Stimulated activated CD4-positive, alpha-beta T cell treated with anti-CD3 and anti-CD28 coated beads, Interleukin-15, amount 100 ng/mL, for 1 hour (primary cell): ENCODE measurements around the gene UBE3C.
"Not testable (repeated sequence)": the region's sequence is repeated elsewhere in the genome, so short reads cannot be mapped to it uniquely, and the experiment has no call there.

Experiments used
- DNase-seq, 2 donors: peaks; one replicate each; pipeline ENCODE4 v3.0.0-alpha.2; 2020; ENCODE audit warnings: low read depth in 1 of 2, low spot score in 1 of 2

The UBE3C gene

DNA sequence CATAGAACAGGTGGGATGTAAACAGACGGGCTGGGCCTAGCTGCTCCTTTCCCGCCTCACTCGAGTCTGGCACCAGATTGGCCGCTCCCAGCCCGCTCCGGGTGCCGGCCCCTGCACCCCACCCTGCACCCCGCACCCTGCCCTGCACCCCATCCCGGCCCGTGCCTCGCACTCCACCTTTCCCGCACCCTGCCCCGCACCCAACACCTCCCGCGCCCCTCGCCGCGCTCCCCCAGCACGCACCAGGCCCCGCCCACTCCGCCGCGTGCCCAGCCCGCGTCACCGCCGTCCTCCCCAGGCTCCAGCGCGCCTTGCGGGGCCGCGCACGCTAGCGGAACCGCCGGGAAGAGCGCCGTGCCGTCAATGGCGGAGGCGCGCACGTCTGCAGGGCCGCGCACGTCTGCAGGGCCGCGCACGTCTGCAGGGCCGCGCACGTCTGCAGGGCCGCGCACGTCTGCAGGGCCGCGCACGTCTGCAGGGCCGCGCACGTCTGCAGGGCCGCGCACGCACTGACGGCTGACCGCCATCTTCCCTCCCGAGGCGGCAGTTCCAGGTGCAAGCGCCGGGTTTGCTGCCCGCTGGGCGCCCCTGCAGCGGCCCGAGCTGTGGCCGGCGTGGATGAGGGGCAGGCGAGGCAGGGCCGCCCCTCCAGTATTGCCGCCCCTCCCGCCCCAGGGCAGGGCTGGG is at the start of gene UBE3C:
UBE3C (plus strand) TSS at position 503 of the 687 bp plus-strand sequence. CDS start 347 bp downstream, outside the sequence.
- DNase-seq: peak; percentile 82 to 87

DNA sequence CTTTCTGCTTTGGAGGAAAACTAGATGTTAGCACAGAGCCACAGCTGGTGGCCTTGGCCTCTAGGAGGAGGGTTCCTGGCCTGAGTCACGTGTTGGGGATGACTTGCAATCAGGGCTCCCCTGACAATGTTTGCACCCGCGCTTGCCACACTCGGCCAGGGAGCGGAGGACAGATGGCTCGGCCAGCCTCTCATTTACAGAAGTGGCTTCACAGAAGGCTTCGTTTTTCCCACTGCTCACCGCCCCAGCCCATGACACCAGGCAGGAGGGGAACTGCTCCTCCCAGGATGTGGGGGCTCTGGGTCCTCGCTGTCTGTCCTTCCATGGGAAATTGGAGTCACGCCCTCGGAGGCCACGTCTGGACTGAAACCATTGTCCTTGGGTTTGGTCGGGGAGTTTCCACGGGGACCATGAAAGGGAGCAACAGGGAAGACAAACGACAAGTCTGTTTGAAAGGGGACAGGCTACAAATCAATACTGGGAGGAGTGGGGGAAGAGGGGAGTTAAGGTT is 49.6 kb upstream of the UBE3C start:
- no peak for DNase-seq

DNA sequence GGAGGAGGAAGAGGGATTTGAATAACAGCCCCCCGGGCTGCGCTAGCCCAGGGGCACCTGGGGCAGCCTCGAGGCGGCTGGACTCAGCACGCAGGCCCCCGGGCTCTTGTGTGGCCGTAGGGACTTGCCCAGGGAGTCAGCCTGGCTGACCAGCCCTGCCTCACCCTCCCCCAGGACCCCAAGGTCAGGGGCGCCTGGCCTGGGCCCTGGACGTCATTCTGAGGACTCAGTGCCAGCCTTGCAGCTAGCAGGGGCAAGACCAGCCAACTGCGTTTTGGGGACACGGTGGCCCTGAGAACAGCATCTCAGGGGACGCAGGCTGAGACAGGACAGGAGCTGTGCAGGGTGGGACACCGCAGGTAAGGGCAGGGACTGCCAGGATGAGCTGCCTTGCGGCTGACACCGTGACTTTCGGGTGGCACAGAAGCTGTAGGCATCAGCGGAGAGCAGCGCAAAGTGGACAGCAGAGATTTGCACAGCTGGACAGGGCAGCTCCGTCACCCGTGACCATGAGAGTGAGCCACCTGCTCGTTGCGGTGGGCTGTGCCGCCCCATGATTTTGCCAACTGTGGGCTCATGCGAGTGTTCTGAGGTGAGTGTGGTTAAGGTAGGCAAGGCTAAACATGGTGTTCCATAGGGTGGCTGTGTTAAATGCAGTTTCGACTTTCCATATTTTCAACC is 48.1 kb upstream of the UBE3C start:
- no peak for DNase-seq

DNA sequence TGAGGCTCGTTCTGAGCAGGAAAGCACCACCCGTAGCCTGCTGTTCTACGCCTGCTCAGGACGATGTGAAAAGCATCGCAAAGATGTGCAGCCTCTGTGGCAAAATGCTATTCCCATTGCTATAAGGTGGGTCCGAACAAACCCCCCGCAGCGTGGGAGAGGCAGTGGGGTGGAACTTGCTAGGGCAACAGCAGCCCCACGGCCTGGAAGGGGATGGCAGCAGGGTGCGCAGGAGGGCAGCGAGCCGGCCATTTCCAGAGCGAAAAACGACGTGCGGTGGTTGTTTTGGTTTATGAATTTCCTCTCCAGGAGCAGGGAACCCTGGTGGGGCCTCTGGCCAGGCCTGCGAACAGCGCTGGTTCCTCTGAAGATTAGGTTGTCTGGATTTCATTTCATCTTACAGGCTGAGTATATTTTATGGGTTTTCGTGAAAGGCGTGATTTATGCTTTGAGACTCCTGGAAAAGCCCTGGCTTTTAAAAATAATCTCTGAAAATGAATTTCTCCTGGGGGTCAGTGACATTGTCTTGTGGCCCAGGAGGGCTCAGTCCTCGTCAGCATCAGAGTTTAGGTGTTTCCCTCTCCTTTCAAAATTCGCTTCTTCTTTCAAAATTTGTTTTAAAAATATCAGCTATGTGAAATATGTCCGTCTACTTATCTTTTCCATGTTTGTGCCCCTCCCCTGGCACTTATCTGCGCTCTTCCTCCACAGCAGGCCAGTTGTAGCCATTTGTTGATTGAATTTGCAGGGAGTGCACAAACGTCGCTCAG is 42.3 kb upstream of the UBE3C start:
- DNase-seq: no peak

DNA sequence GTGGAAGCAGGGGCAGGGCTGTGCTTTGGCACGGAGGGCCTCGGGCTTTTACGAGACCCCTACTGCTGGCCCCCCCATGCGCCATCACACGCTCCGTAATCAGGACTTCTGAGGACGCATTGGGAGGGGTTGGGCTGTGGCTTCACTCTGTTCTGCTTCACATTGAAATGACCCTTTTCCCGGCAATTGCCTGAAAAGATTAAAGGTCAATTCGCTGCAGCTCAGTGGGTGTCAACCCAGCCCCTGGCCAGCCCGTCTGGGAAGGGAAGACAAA is 41.7 kb upstream of the UBE3C start:
- no peak for DNase-seq

DNA sequence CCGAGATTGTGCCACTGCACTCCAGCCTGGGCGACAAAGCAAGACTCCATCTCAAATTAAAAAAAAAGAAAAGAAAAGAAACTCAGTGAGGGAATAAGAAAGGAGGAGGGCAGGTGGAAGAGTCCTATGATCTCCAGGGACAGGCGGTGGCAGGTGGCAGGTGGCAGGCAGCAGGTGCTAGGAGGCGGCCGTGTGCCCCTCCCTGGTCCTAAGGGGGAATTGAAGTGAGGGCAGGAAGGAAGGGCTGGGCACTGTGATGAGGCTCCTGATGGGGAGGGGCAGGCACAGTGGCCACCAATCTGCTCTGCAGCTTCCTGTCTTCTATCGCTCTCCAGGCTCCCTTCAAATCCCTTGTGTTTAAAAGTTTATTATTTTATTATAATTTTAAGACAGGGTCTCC is 41.2 kb upstream of the UBE3C start:
- DNase-seq: no peak

DNA sequence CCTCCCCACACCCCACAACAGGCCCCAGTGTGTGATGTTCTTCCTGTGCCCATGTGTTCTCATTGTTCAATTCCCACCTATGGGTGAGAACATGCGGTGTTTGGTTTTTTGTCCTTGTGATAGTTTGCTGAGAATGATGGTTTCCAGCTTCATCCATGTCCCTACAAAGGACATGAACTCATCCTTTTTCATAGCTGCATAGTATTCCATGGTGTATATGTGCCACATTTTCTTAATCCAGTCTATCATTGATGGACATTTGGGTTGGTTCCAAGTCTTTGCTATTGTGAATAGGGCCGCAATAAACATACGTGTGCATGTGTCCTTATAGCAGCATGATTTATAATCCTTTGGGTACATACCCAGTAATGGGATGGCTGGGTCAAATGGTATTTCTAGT is 38.7 kb upstream of the UBE3C start:
- DNase-seq: not testable (repeated sequence)

DNA sequence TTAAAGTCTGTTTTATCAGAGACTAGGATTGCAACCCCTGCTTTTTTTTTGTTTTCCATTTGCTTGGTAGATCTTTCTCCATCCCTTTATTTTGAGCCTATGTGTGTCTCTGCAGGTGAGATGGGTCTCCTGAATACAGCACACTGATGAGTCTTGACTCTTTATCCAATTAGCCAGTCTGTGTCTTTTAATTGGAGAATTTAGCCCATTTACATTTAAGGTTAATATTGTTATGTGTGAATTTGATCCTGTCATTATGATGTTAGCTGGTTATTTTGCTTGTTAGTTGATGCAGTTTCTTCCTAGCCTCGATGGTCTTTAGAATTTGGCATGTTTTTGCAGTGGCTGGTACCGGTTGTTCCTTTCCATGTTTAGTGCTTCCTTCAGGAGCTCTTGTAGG is 35.1 kb upstream of the UBE3C start:
- not testable (repeated sequence) for DNase-seq

DNA sequence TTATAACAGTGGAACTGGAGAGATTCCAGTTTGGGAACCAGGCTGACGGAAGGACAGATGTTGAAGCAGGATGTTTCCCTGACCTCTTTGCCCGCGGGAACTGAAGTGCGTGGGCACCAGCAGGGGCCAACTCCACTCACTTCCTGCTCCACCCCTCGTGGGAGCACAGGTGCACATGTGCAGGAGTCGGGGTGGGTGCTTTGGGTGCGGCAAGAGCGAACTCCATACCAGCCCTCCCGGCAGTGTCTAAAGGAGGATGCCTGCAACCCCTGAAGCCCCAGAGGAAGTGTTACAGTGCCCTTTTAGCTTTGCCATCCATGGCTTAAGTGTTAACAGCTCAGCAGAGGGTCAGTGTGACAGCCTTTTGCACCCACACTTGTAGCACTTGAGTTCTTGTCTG is 27.4 kb upstream of the UBE3C start:
- DNase-seq: no peak

DNA sequence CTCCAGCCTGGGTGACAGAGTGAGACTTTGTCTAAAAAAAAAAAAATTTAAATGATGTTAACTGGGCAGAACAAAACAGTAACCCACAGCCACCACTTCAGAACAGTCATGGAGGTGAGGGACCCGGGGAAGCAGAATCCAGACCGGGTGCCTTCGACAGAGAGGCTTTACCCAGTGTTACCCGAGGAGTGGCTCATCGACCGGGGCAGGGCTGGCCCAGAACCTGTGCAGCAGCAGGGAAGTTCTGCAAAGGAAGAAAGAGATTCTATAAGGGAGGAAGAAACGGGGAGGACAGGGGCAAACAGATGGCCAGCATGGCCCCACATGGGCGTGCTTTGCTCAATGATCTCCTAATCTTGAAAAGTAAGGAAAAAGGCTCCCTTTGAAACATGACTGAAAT is 26.0 kb upstream of the UBE3C start:
- no peak for DNase-seq

DNA sequence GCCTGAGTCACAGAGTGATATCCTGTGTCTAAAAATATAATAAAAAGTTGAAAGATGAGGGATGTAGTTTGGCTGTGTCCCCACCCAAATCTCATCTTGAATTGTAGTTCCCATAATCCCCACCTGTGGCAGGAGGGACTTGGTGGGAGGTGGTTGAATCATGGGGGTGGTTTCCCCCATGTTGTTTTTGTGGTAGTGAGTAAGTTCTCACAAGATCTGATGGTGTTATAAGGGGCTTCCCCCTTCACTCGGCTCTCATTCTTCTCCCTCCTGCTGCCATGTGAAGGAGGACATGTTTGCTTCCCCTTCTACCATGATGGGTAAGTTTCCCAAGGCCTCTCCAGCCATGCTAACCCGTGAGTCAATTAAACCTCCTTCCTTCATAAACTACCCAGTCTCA is 25.1 kb upstream of the UBE3C start:
- DNase-seq: no peak

DNA sequence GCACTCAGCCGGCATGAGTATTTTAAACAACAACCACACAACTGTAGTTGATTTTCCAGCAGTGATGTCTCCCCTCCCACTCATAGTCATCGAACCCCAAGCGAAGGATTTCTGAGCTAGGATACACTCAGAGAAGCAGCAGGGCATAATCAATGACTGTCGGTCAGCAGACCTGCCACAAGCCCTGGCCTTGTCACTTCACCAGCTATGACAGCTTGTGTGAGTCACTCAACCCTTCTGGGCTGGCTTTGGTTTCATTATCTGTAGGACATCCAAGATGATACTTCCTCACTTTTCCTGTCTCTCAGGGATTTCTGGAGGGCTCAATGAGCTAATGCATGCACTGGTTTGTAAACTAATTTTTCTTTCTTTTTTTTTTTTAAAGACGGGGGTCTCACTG is 22.0 kb upstream of the UBE3C start:
- DNase-seq: no peak

DNA sequence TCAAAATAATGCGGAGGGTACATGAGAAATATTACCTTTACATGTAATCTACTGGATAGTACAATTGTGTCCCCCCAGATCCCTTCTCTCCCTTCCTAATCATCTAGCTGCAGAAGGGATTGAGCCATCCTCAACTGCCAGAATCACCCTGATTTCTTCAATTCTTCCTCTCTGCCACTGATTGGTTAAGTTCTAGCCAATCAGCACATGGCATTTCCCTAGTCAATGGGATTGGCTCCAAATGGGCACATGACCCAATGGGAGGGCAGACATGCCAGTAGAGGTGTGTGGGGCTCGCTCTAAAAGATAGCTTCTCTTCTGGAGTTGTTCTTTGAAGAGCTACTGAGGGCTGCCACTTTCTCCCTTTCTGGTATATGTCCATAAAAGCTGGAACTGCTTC is 20.9 kb upstream of the UBE3C start:
- DNase-seq: no peak

DNA sequence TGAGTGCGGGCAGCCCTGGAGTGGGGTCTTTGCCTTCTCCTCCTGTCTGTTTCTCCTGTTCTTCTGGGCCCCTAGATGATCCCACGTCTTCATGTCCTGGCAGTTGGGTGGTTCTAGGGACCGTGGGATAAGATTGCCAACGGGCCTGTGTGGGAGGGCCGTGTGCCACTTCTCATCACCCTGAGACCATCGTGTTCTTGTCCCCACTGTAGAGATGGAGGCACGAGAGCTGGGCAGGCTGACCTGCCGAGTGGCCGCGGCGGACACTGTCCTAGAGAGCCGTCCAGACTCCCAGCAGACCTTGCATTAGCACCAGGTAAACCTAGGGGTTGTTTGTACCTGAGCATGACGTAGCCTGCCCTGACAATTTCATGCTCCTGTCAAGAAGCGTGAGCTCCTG is 18.5 kb upstream of the UBE3C start:
- no peak for DNase-seq

DNA sequence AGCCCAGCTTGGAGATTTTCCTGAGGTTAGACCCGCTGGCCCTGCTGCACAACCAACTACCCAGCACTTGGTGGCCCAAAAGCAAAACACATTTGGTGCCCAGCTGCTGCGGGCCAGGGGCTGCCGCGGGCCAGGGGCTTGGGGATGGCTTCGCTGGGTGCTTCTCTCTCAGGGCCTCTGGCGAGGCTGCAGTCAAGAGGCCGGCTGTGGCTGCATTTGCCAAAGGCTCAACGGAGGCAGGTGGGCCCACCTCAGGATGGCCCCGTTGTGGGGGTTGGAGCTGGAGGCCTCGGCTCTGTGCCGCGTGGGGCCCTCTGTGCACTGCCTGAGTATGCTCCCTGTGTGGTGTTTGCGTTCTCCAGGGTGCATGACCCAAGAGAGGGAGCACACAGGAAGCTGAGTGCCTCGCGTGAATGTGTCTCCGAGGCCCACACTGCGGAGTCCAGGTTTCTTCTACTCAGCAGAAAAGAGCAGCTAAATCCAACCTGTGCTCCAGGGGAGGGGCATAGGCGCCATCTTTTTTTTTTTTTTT is 17.5 kb upstream of the UBE3C start:
- DNase-seq: no peak

DNA sequence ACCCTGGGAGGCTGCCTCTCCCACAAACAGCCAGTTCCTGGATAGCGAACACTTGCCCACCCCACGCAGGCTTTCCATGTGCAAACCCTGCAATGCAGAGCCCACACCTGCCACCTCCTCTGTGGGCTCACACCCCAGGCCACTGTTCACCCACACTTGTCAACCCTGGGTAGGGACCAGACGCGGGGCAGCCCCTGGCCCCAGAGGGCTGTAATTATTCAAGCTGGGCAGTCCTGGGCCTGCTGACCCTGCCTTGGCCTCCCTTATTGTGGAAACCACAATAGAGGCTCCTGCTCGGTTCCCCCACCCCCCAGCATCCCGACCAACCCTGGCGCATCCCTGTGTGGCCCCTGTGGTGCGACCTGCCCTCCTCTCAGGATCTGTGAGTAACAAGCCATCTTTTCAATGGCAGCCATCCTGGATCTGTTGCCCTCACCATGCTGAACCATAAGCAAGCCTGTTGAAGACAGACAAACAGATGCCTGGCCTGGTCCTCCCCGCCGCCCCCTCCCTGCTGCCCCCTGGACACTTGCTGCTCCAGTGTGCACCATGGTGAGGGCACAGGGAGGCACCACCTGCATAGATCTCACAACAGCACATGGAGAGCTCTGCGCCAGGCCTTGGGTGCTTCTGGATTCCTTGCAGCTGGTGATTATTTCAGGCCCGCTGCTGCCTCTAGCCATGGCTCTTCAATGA is 15.8 kb upstream of the UBE3C start:
- no peak for DNase-seq

DNA sequence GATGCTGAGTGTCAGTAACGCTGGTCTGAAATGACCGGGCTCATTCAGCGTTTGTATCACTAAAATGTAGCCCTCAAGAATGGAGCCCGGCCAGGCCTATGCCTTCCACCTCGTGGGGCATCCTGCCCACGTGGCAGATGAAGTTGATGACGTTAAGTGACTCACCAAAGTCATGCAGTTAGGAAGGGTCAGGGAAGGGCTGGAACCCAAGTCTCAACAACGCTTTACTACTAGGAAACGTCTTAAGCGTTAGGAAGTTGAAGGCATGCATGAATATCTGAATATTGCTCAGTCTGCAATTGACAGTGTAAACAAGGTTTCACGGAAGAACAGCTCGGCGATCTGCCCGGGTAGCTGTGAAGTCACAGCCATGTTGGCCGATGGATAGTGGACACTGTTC is 14.0 kb upstream of the UBE3C start:
- no peak for DNase-seq

DNA sequence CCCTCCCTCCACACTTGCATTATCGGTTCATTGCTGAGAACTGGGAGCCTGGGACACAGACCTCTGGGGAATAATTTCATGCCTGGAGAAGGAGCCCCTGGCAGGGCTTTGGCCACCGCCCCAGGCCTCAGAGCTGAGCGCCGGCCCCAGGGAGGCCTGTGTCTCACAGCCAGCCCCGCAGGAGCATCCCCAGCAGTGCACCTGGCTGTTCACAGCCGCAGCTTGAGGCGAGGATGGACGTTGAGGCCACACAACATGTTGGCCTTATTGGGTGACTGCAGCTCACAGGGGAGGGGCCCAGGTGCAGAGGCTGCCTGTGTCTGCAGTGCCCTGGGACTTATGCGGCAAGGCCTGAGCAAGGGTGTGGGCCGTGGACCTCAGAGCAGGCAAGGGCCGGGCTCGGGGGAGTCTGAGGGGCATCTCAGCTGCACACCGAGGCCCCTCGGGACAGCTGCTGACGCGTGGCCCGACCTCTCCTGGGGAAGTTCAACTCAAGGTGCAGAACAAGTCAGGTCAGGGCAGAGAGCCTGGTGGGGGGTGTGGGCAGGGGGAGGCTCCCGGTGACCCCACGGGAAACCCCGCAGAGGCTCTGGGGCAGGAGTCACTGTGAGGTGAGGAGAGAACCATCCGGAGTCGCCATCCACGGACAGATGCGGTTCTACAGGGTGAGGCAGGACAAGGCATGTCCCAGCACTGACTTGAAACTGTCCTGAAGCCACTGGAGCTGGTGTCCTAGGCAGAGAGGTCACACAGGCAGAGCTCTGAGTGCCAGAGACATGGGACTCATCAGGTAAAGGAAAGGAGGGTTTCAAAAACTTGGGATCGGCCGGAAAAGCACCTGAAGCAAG is 13.1 kb upstream of the UBE3C start:
- no peak for DNase-seq

DNA sequence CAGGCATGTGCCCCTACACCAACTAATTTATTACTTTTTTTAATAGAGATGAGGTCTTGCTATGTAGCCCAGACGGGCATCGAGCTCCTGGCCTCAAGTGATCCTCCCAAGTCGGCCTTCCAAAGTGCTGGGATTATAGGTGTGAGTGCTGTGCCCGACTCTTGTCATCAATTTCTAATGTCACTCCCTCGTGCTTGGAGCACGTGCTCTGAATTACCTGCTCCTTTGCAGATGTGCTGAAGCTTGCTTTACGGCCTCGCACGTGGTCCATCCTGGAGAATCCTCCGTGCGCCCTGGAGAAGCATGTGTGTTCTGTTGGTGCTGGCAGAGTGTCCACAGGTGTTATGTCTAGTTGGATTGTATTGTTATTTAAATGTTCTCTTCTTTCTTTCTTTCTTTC is 11.8 kb upstream of the UBE3C start:
- no peak for DNase-seq

DNA sequence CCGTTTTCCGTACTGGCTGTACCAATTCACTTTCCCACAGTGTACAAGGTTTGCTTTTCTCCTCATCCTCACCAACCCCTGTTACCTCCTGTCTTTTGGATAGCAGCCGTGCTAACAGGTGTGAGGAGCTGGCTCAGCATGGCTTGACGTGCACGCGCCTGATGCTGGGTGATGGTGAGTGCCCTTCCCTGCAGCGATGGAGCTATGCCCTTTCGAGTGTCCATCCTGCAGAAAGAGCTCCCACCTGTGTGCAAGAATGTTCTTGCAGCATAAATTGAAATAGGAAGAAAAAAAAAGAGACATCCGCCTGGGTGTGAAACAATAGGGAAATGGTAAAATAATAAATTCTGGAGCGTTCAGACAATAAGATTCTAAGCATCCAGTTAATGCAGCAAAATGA is 9.5 kb upstream of the UBE3C start:
- DNase-seq: no peak
